ENCODE results near the gene BCL7A. TPM values are rescaled to one million over a fixed set of nuclear protein-coding genes. Genes with fewer than 3 reads are reported as not detected.

The BCL7A gene
- total and polyA plus RNA-seq, 5 donors from 2014 or later = 0.35 to 2.0 (median 0.60) TPM

DNA sequence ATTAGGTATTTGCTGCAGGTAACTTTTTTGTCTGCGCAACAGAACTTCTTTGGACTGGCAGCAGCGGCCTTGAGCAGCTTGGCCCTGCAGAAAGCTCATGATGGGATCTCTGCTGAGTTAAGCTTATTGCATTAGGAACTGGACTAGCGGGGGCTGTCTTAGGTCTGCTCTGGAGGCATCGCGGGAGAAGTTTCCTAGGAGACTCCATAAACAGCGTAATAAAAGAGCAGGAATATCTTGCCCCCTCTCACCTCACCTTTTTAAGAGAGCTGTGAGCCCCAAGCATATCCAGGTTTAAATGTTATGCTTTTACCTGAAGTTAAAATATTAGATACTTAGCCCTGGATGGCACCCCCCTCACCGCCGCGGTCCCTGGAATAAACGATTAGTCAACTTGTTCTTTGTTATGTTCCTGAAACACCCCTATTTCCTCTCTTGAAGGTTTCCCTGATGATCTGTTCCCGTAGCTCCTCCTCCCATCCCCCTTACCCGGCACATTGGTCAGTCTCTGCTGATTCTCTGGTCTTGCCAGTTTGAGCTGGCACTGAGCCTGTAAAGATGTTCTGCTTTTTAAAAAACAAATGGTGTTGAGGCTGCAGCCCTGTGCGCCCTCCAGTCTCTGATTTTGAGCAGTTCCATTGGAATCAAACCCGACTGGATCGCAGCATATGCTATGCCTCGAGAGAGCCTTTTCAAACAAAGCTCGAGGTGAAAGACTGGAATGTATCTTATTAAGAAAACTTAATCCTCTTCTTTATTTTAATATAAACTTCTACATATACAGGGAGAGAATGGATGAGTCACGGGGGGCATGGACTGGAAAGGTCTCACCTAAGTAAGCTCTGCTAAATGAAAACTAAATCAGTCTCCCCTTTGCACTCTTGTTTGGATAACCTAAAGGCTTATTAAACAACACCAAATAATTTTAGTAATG is 58.7 kb downstream of the BCL7A start:
- Histone ChIP-seq H3K27me3 (ENCODE audit: control insufficient read depth, insufficient read depth, low read length) (no peaks in the 10 kb centered on the region), H3K27ac (ENCODE audit: insufficient read depth, low read length, poor library complexity, severe bottlenecking) (peak overlapping the region; percentile 73), H3K4me1 (ENCODE audit: control insufficient read depth, insufficient read depth, low read length, poor library complexity, severe bottlenecking) (peaks cover 48% of the 10 kb centered on the region), H3K4me3 (ENCODE audit: low read depth, low read length) (peak overlapping the region; percentile 88), H3K9me3 (ENCODE audit: control insufficient read depth in 2 of 2, low read length in 2 of 2) (no peaks in the 10 kb centered on the region), H3K36me3 (ENCODE audit: control insufficient read depth, insufficient read depth, low read length) (peaks cover 5% of the 10 kb centered on the region)
- peaks cover 0 to 1% (median 0%) of the 10 kb centered on the region in 7 donors for H3K9me3 Mint-ChIP-seq
- ATAC-seq (ENCODE audit: low read depth in 2 of 2) (no peak), DNase-seq (no peak)
- peak overlapping the region; percentile 92 to 97 (median 93) for H3K27ac Mint-ChIP-seq
- peaks cover 14% of the 10 kb centered on the region for H3K36me3 Mint-ChIP-seq
- H3K4me3 Mint-ChIP-seq = peak overlapping the region; percentile 88 to 99 (median 98)
- peaks cover 3% of the 10 kb centered on the region for H3K27me3 Mint-ChIP-seq
- peaks cover 7 to 57% (median 41%) of the 10 kb centered on the region in 4 donors for H3K4me1 Mint-ChIP-seq

DNA sequence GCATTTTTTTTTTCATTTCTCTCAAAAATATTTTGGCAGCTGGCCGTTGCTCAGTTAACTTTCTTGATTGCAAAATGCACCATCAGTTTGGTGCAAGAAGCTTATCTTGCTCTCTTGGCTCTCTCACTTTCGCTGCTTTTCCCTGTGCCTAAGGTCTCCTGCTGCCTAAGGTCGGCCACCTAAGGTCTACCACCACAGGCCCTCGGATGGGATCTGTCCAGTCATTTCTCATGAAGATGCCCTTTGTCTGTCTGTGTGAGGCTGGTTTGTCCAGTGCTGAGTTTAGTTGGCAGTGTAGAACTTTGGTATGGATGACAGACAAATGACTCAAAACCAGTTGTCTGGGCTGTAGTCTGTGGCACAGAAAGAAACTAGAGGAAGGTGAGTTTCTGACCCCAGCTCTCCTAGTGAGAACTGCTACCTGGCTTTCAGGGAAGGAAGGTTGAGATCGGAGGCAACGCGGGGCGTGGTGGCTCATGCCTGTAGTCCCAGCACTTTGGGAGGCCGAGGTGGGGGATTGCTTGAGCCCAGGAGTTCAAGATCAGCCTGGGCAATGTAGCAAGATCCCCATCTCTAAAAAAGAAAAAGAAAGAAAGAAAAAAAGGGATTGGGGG is 59.5 kb downstream of the BCL7A start:
- Histone ChIP-seq H3K4me3 (ENCODE audit: low read depth, low read length) (peak overlapping the region; percentile 88), H3K36me3 (ENCODE audit: control insufficient read depth, insufficient read depth, low read length) (peaks cover 11% of the 10 kb centered on the region), H3K27ac (ENCODE audit: insufficient read depth, low read length, poor library complexity, severe bottlenecking) (peak overlapping the region; percentile 73), H3K4me1 (ENCODE audit: control insufficient read depth, insufficient read depth, low read length, poor library complexity, severe bottlenecking) (peaks cover 48% of the 10 kb centered on the region), H3K9me3 (ENCODE audit: control insufficient read depth in 2 of 2, low read length in 2 of 2) (no peaks in the 10 kb centered on the region), H3K27me3 (ENCODE audit: control insufficient read depth, insufficient read depth, low read length) (no peaks in the 10 kb centered on the region)
- DNase-seq (no peak), ATAC-seq (ENCODE audit: low read depth in 2 of 2) (no peak)
- H3K36me3 Mint-ChIP-seq = peaks cover 17% of the 10 kb centered on the region
- H3K27me3 Mint-ChIP-seq = no peaks in the 10 kb centered on the region
- peaks cover 7 to 57% (median 48%) of the 10 kb centered on the region in 4 donors for H3K4me1 Mint-ChIP-seq
- H3K27ac Mint-ChIP-seq = peak overlapping the region; percentile 92 to 97 (median 93)
- peak overlapping the region; percentile 88 to 99 (median 98) for H3K4me3 Mint-ChIP-seq
- H3K9me3 Mint-ChIP-seq = peaks cover 0 to 1% (median 0%) of the 10 kb centered on the region in 7 donors

DNA sequence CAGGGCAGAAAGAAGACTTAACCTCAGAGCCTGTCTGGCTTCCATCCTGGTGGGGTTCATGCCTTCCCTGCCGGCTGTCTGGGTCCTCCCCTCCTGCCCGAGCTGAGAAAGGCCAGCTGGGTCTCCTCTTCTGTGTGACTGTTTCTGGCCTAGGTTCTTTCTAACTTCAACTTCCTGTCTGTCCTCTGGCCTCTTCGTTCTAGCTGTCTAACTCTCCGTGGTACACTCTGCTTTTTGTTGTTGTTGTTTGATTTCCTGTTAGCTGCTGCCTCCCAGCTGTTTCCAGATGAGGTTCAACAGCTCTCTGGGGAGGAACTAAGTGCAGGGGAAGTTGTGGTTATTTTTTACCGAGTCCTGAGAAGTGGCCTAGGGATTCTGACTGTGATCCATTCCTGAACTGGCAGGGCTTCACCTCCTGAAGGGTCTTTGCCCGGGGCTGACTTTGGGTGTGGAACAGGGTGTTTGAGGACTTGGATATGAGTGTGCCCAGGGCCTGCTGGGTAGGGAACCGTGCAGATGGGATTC is 60.1 kb downstream of the BCL7A start:
- DNase-seq = peak in 2 of 3 donors; percentile 47 to 85
- ATAC-seq (ENCODE audit: low read depth in 2 of 2) = peak; percentile 36 to 45
- Mint-ChIP-seq H3K4me1 (peaks cover 7 to 57% (median 51%) of the 10 kb centered on the region in 4 donors), H3K27me3 (no peaks in the 10 kb centered on the region), H3K4me3 (peak overlapping the region; percentile 88 to 99 (median 98)), H3K36me3 (peaks cover 17% of the 10 kb centered on the region), H3K9me3 (peaks cover 0 to 1% (median 0%) of the 10 kb centered on the region in 7 donors), H3K27ac (peak overlapping the region; percentile 92 to 97 (median 93))
- peak overlapping the region; percentile 88 for H3K4me3 ChIP-seq (ENCODE audit: low read depth, low read length)
- H3K27ac ChIP-seq (ENCODE audit: insufficient read depth, low read length, poor library complexity, severe bottlenecking) = peak overlapping the region; percentile 73
- H3K9me3 ChIP-seq (ENCODE audit: control insufficient read depth in 2 of 2, low read length in 2 of 2) = no peaks in the 10 kb centered on the region
- peaks cover 15% of the 10 kb centered on the region for H3K36me3 ChIP-seq (ENCODE audit: control insufficient read depth, insufficient read depth, low read length)
- no peaks in the 10 kb centered on the region for H3K27me3 ChIP-seq (ENCODE audit: control insufficient read depth, insufficient read depth, low read length)
- H3K4me1 ChIP-seq (ENCODE audit: control insufficient read depth, insufficient read depth, low read length, poor library complexity, severe bottlenecking) = peaks cover 48% of the 10 kb centered on the region

DNA sequence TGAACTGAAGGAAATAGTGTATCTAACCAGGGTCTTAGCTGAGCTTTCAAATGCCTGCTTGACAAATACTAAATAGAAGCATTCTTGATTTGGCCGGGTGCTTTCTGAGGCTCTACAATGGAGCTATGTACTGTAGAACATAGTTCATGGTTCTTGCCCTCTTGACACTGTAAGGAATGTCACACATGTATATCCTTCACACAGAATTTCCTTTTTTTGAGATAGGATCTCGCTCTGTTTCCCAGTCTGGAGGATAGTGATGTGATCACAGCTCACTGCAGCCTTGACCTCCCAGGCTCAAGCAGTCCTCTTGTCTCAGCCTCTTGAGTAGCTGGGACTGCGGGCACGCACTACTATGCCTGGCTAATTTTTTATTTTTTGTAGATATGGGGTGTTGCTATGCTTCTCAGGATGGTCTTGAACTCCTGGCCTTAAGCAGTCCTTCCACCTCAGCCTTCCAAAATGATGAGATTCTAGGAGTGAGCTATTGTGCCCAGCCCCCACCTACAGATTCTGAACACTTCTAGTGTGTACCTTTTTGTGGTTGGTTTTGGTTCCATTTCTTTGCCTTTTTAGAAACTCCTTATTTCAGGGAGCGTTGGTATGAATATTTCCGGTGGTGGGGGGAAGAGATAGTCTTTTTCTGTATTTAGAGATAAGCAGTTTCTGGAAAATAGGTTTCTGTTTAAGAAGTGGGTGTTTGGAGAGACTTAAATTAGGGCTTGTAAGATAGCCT is 61.1 kb downstream of the BCL7A start:
- Mint-ChIP-seq H3K36me3 (peaks cover 26% of the 10 kb centered on the region), H3K9me3 (peaks cover 0 to 1% (median 0%) of the 10 kb centered on the region in 7 donors), H3K27ac (peak overlapping the region; percentile 84 to 93 (median 89)), H3K4me1 (peaks cover 7 to 62% (median 56%) of the 10 kb centered on the region in 4 donors), H3K4me3 (peak overlapping the region; percentile 64 to 98 (median 93)), H3K27me3 (no peaks in the 10 kb centered on the region)
- peaks cover 56% of the 10 kb centered on the region for H3K4me1 ChIP-seq (ENCODE audit: control insufficient read depth, insufficient read depth, low read length, poor library complexity, severe bottlenecking)
- DNase-seq (peak in 1 of 3 donors; percentile 29), ATAC-seq (ENCODE audit: low read depth in 2 of 2) (no peak)
- peak overlapping the region; percentile 73 for H3K27ac ChIP-seq (ENCODE audit: insufficient read depth, low read length, poor library complexity, severe bottlenecking)
- H3K36me3 ChIP-seq (ENCODE audit: control insufficient read depth, insufficient read depth, low read length) = peaks cover 15% of the 10 kb centered on the region
- H3K9me3 ChIP-seq (ENCODE audit: control insufficient read depth in 2 of 2, low read length in 2 of 2) = no peaks in the 10 kb centered on the region
- no peaks in the 10 kb centered on the region for H3K27me3 ChIP-seq (ENCODE audit: control insufficient read depth, insufficient read depth, low read length)
- peak overlapping the region; percentile 88 for H3K4me3 ChIP-seq (ENCODE audit: low read depth, low read length)

DNA sequence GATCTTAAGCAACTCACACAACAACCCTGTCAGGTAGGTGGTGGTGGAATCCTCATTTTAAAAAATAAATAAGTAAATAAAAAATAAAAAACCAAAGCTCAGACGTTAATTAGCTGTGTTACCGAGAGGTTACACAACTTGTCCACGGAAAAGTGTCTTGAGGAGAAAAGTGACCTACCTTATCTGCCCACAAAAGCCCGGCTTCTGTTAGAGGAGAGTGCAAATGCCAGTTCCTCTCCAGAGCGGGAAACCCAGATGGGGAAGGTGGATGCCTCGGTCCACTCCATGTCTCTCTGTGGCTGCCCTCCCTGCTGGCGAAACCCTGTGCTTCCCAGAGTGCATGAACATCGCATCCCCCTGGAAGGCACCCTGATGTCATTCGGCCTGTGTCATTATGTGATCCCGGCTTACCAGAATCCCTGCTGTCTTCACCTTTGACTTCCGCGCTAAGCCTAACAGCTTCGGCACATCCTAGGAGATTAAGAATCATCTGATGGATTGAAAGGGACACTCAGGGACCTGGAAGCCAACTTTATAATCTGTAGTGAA is 63.2 kb downstream of the BCL7A start:
- Mint-ChIP-seq H3K4me1 (peaks cover 16 to 75% (median 58%) of the 10 kb centered on the region in 4 donors), H3K4me3 (no peak overlapping the region), H3K36me3 (peaks cover 31% of the 10 kb centered on the region), H3K27ac (no peak overlapping the region), H3K9me3 (no peaks in the 10 kb centered on the region), H3K27me3 (no peaks in the 10 kb centered on the region)
- H3K27ac ChIP-seq (ENCODE audit: insufficient read depth, low read length, poor library complexity, severe bottlenecking) = no peak overlapping the region
- DNase-seq (no peak), ATAC-seq (ENCODE audit: low read depth in 2 of 2) (no peak)
- H3K27me3 ChIP-seq (ENCODE audit: control insufficient read depth, insufficient read depth, low read length) = no peaks in the 10 kb centered on the region
- H3K4me3 ChIP-seq (ENCODE audit: low read depth, low read length) = no peak overlapping the region
- H3K4me1 ChIP-seq (ENCODE audit: control insufficient read depth, insufficient read depth, low read length, poor library complexity, severe bottlenecking) = peaks cover 52% of the 10 kb centered on the region
- H3K36me3 ChIP-seq (ENCODE audit: control insufficient read depth, insufficient read depth, low read length) = peaks cover 19% of the 10 kb centered on the region
- no peaks in the 10 kb centered on the region for H3K9me3 ChIP-seq (ENCODE audit: control insufficient read depth in 2 of 2, low read length in 2 of 2)

DNA sequence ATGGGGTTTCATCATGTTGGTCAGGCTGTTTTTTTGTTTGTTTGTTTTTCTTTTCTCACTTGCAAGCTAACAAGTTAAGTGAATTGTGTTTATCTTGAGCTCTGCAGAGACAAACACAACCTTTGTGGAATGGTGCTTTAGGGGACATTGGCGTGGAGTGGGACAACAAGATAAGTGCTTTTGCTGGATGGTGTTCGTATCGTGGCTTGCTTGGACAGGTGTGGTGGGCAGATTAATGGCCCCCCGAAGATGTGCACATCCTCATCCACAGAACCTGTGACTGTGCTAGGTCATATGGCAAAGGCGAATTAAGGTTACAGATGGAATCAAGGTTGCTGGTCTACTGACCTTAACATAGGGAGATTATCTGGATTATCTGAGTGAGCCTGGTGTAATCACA is 63.9 kb downstream of the BCL7A start:
- Histone ChIP-seq H3K4me3 (ENCODE audit: low read depth, low read length) (no peak overlapping the region), H3K27ac (ENCODE audit: insufficient read depth, low read length, poor library complexity, severe bottlenecking) (no peak overlapping the region), H3K4me1 (ENCODE audit: control insufficient read depth, insufficient read depth, low read length, poor library complexity, severe bottlenecking) (peaks cover 45% of the 10 kb centered on the region), H3K9me3 (ENCODE audit: control insufficient read depth in 2 of 2, low read length in 2 of 2) (no peaks in the 10 kb centered on the region), H3K36me3 (ENCODE audit: control insufficient read depth, insufficient read depth, low read length) (peaks cover 19% of the 10 kb centered on the region), H3K27me3 (ENCODE audit: control insufficient read depth, insufficient read depth, low read length) (no peaks in the 10 kb centered on the region)
- H3K27me3 Mint-ChIP-seq = no peaks in the 10 kb centered on the region
- peaks cover 16 to 75% (median 53%) of the 10 kb centered on the region in 4 donors for H3K4me1 Mint-ChIP-seq
- peak overlapping the region in 3 of 4 donors; percentile 7 to 42 (median 28) for H3K4me3 Mint-ChIP-seq
- no peak for DNase-seq
- ATAC-seq (ENCODE audit: low read depth in 2 of 2) = no peak
- no peaks in the 10 kb centered on the region for H3K9me3 Mint-ChIP-seq
- H3K36me3 Mint-ChIP-seq = peaks cover 31% of the 10 kb centered on the region
- peak overlapping the region in 2 of 3 donors; percentile 17 to 93 for H3K27ac Mint-ChIP-seq

DNA sequence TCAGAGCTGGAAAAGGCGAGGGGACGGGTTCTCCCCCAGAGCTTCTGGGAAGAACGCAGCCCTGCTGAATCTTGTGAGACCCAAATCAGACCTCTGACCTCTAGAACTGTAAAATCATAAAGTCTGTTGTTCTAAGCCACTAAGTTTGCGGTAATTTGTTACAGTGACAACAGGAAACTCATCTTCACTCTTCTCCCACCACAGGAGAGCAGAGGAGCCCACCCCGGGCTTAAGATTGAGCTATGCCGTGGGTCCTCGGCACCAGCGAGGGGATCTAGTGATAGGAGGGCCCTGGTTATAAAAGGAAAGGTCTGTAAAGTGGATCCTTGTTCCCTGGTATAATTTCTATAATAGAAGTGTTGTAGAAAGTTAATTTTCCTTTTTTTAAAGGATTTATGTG is 64.4 kb downstream of the BCL7A start:
- DNase-seq (no peak), ATAC-seq (ENCODE audit: low read depth in 2 of 2) (no peak)
- Mint-ChIP-seq H3K27me3 (no peaks in the 10 kb centered on the region), H3K36me3 (peaks cover 34% of the 10 kb centered on the region), H3K27ac (peak overlapping the region in 2 of 3 donors; percentile 17 to 73), H3K4me1 (peaks cover 16 to 78% (median 51%) of the 10 kb centered on the region in 4 donors), H3K4me3 (peak overlapping the region; percentile 4 to 42 (median 34)), H3K9me3 (no peaks in the 10 kb centered on the region)
- no peak overlapping the region for H3K27ac ChIP-seq (ENCODE audit: insufficient read depth, low read length, poor library complexity, severe bottlenecking)
- no peaks in the 10 kb centered on the region for H3K9me3 ChIP-seq (ENCODE audit: control insufficient read depth in 2 of 2, low read length in 2 of 2)
- H3K27me3 ChIP-seq (ENCODE audit: control insufficient read depth, insufficient read depth, low read length) = no peaks in the 10 kb centered on the region
- H3K36me3 ChIP-seq (ENCODE audit: control insufficient read depth, insufficient read depth, low read length) = peaks cover 19% of the 10 kb centered on the region
- H3K4me3 ChIP-seq (ENCODE audit: low read depth, low read length) = no peak overlapping the region
- peaks cover 45% of the 10 kb centered on the region for H3K4me1 ChIP-seq (ENCODE audit: control insufficient read depth, insufficient read depth, low read length, poor library complexity, severe bottlenecking)
